GM19025 (cell line): Measurements from ENCODE around the gene TTLL4.
"Not testable (repeated sequence)": the region's sequence is repeated elsewhere in the genome, so short reads cannot be mapped to it uniquely, and the experiment has no call there.

Source experiments
- ATAC-seq: cut with Tn5 transposase; IDR thresholded peaks from one replicate; pipeline ENCODE4 v1.9.1; 2021; ENCODE audit warnings: mild to moderate bottlenecking, low read depth, moderate library complexity; ENCODE audit not compliant: unreplicated experiment

The TTLL4 gene

GRCh38 chr2:218734190-218734975, 23.7 kb downstream of the TTLL4 start:
- ATAC-seq: no peak

GRCh38 chr2:218736531-218736930, 25.9 kb downstream of the TTLL4 start:
- ATAC-seq: no peak

- ATAC-seq: no peak
These were observed 32.4 kb downstream of the TTLL4 start for GRCh38 chr2:218743068-218743467.

- ATAC-seq: no peak
These were observed 34.0 kb downstream of the TTLL4 start for GRCh38 chr2:218744615-218745014.

GRCh38 chr2:218745160-218745558, 34.5 kb downstream of the TTLL4 start:
- ATAC-seq: no peak

GRCh38 chr2:218745559-218746469, 35.2 kb downstream of the TTLL4 start:
- ATAC-seq: no peak

GRCh38 chr2:218746470-218746795, 35.8 kb downstream of the TTLL4 start:
- ATAC-seq: no peak

- ATAC-seq: no peak
These were observed 36.3 kb downstream of the TTLL4 start for GRCh38 chr2:218746960-218747359.

- no peak for ATAC-seq
These were observed 38.3 kb downstream of the TTLL4 start for GRCh38 chr2:218748741-218749441.

GRCh38 chr2:218754201-218754600, 43.6 kb downstream of the TTLL4 start:
- no peak for ATAC-seq

GRCh38 chr2:218754781-218755180, 44.1 kb downstream of the TTLL4 start:
- no peak for ATAC-seq

- no peak for ATAC-seq
These were observed 44.5 kb downstream of the TTLL4 start for GRCh38 chr2:218755198-218755566.

GRCh38 chr2:218755567-218756404, 45.2 kb downstream of the TTLL4 start:
- no peak for ATAC-seq

- no peak for ATAC-seq
These were observed 46.2 kb downstream of the TTLL4 start for GRCh38 chr2:218756599-218757377.

- no peak for ATAC-seq
These were observed 51.2 kb downstream of the TTLL4 start for GRCh38 chr2:218761795-218762194.

- ATAC-seq: not testable (repeated sequence)
These were observed 62.1 kb downstream of the TTLL4 start for GRCh38 chr2:218772759-218773158.

- ATAC-seq: no peak
These were observed 63.2 kb downstream of the TTLL4 start for GRCh38 chr2:218773881-218774280.

GRCh38 chr2:218776488-218776887, 65.9 kb downstream of the TTLL4 start:
- ATAC-seq: no peak

- ATAC-seq: no peak
These were observed 66.8 kb downstream of the TTLL4 start for GRCh38 chr2:218777276-218777990.
